ENCODE measurements around the gene ADARB2.

Gene ADARB2

DNA sequence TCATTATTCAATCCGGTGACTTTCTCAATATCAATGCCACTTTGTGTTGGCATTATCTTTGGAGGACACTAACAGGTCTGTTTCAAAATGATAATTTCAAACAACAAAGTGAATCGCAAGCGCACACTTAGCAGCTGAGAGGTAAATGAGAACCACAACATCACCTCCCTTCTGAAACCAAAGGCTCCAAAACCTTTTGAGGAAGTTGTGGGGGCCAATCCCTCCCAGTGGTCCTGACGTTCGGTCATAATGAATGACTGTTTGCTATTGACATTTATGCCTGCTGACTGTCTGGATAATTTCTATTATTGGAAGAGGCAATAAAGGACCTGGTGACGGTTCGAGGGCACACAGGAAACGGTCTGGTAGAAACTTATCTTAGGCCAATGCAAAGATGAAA, 1.8 kb downstream of the ADARB2 start:
- DNase-seq (ENCODE audit: low read depth), result no peak

DNA sequence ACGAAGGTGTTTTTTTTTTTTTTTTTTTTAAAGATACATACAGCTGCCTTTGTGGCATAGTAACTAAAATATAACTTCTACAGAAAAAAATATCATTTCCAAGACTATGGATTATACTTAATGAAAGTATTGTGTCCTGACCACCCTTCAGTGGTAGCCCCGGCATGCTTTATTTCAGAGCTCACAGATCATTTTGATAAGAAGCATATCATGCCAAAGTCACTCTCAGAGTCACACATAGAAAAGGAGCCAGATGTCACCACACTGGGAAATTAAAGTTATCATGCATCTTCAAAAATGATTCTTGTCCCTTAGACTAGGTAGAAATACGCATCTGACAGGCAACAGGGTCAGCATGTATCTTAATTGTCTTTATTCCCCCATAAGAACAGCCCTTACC, 3.0 kb downstream of the ADARB2 start:
- no peak for DNase-seq (ENCODE audit: low read depth)

DNA sequence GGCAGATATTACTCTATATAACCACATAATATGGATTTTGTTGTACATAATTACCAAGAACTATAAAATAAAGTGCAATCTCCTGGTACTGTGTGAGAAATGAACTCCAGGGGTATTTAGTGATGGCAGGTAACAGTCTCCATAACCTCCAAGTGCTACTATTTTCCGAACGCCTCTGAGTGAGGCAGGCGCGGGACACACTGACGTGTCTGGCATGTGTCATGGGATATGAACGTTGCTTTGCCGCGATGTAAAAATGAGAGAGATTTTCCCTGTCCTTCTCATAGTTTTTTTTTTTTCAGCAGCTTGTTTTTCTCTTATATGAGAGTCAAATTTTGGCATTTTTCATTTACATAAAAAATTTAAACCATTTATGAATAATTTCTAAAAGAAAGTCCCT, 3.6 kb downstream of the ADARB2 start:
- no peak for DNase-seq (ENCODE audit: low read depth)

DNA sequence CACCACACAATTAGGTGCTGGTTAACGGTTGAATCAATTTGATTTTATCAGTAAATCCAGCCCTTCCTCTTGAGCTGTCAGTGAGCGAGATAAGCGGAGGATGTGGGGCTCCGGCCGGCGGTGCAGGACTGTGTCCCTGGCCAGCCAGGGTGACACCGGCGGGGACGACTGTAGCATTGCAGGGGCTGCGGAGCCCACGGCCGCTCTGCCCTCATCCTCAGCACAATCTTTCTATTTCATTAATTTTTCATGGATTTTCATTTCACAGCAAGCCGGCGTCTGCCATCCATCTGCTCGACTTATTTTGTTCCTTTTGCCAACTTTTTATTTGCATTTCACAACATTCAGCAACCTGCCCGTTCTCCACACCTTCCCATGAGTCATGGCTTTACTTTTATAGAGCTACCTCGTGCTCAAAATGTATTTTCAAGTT, 4.7 kb downstream of the ADARB2 start:
- DNase-seq (ENCODE audit: low read depth), result no peak

DNA sequence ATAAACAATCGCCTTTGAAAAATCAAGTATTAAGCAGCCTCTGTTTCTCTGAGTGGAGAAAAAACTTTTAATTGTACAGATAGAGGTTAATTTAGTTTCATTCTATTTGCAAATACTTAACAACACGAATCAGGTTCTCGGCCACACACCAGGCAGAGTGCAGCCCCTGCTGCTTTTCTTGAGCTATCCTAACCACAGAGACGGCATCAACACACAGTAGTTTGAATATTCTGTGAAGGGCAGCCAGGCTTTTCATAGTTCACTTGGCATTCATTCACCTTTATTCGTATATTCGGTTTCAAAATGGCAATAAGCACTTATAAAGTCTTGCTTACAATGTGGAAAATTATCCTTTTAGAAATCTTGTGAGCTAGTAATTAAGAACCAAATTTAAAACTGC, 5.7 kb downstream of the ADARB2 start:
- no peak for DNase-seq (ENCODE audit: low read depth)

DNA sequence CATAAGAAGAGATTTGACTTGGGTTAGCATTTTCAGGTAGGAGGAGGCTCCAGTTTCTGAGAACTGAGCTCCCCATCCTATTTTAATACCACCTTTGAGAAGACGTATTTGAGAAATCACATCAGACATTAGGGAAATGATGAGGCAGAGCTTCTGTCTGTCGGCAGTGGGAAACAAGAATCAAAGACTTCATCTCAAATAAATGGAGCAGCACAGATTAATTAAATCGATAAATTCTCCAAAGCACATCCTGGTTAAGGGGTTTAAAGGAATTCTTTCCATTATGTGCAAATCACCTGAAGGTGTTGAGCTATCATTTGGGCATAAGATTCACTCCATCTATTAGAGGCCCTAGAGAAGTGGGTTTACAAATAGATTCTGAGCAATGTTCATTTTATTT, 7.6 kb downstream of the ADARB2 start:
- DNase-seq (ENCODE audit: low read depth), result no peak

DNA sequence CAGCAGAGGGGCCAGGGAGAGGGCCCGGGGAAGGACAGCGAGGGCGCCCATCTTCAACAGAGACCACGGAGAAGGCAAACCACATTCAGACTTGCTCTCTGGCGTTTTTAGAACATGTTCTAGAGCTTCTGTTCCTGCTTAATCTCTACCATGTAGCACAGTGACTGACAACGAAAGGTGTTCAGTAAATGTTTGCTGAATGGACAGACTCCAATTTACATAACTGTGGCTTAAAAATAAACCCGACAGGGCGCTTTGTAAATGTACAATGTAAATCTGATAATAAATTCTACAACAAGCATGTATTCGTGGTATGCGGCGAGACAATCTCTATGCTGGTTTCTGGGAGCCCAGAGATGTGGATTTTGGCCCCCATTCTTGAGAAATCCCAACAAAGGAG, 10.5 kb downstream of the ADARB2 start:
- DNase-seq (ENCODE audit: low read depth), result no peak

DNA sequence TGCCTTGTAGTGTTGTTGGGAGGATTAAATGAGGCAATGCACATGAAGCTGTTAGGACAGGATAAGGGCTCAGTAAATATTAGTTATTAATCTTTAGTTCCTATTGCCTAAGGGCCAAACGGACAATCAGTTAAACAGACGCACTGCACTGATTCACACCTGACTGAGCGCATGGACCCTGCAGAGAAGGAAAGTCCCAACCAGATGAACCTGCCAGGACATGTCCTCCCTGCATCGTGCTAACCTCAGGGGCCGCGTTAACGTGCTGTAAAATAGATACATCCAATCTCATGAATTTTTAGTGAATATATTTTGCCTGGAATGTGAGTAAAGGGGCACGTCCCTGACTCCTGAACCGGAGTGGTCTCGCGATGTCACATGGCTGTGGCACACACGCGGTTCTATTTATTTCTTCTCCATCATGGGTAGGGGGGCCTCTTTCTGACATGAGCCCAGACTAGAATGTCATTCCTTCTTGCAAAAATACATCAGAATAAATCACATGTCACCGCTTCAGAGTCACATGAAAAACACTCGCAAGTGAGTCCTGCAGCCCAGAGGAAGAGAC, 12.3 kb downstream of the ADARB2 start:
- no peak for DNase-seq (ENCODE audit: low read depth)

DNA sequence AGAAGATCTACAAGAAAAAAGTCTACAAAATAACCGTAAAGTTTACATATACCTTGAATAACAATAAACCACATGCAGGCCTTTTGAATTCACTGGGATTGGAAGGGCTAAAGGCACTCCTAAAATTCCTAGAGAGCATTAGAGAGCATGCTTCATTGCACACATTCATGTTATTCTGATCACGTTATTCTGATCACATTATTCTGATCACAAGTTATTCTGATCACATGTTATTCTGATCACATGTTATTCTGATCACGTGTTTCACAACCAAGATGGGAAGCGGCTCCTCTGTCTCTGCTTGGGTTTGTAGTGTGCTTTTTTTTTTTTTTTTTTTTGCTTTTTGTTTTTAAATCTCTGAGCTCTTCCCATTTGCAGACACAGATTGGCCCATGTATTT, 20.5 kb downstream of the ADARB2 start:
- DNase-seq (ENCODE audit: low read depth), result no peak

DNA sequence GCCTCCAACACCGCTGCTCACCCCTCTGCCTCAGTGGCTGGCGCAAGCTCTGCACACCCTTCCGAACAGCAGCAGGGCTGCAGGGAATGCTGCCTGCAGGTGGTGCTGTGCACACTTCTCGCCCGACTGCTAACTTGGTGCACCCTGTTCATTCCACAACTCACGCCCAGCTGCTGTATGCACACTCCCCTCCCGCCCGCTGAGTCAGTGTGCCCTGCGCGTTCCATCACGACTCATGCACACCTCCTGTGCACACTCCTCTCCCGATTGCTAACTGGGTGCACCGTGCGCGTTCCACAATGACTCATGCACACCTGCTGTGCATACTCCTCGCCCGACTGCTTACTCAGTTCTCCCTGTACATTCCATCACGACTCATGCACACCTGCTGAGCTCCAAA, 21.5 kb downstream of the ADARB2 start:
- DNase-seq (ENCODE audit: low read depth), result no peak

DNA sequence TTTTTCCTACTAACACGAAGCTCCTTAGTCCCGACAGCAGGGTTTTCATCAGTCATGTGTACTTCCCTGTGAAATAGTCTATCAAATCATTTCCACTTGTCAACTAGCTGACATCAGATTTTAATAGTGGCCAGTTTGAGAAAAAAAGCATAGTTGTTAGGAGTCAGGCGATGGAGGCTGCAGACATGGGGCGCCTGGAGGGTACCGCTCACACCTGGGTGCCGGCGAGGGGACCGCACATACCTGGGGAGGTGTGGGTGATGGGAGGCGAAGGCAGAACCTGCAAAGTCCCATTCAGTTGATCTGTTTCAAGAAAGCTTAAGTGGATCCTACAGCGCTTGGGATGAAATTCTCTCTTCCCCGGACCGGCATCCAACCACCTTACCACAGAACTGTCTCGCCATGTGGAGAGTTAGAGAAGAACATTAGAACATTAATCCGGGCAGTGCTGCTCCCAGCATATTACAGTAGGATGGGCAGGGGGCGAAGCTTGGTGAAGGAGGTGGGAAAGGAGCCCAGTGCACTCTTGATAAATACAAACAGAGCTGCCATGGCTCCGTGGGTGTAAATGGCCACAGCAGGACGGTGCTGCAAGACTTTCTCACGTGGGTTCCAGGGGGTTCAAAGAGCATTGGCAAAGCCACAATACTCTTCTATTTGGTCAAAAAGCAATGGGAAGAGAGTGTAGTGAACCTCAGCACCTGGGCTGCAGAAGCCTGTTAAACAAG, 24.2 kb downstream of the ADARB2 start:
- no peak for DNase-seq (ENCODE audit: low read depth)

DNA sequence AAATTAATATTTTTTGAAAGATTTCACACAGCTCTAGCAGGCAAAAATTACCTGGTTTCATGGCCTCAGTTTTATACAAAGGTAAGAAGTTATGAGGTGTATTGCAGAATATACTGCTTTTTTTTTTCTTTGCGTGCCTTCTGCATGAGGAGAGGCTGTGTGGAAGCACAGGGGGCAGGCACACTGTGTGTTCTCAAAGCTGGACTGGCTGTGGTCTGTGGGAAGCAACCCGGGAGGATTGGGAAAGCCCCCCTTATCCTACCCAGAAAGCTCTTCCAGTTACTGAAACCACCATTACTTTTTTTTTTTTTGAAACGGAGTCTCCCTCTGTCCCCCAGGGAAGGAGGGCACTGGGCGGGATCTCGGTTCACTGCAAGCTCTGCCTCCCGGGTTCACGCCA, 25.0 kb downstream of the ADARB2 start:
- no peak for DNase-seq (ENCODE audit: low read depth)

DNA sequence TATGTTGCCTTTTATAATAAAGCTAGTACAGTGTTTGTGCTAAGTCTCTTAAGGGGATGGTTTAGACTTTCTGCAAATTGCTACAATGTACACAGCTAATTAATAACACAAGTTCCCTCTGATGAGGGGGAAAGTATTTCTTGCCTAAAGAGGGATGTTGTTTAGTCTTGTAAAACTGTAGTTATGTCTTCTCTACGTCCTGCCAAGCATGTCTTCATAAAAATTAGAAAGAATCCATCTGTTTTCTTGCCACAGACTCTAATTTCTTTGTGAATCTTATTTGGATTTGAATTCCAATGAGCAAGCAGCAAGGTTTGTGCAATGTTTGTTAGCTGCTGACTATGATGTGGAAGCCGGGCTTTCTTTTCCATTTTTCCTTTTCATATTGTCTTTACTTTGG, 28.2 kb downstream of the ADARB2 start:
- DNase-seq (ENCODE audit: low read depth), result no peak

DNA sequence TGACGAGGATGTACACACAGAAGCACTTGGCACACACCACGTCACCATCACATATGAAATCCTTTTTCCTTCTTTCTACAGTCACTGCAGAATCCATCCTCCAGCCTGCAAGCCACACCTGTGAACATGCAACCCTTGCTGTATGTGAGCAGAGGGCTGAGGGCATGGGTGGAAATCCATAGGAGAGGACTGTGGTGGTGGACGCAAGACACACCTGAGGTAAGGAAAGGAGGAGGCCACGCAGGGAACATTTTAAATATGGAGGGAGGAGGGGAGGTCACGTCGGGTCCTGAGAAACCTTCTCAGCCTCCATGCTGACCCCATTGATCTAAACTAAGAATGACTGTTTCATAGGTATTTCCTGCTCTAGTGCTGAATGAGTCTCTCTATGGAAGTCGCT, 28.6 kb downstream of the ADARB2 start:
- DNase-seq (ENCODE audit: low read depth), result no peak

DNA sequence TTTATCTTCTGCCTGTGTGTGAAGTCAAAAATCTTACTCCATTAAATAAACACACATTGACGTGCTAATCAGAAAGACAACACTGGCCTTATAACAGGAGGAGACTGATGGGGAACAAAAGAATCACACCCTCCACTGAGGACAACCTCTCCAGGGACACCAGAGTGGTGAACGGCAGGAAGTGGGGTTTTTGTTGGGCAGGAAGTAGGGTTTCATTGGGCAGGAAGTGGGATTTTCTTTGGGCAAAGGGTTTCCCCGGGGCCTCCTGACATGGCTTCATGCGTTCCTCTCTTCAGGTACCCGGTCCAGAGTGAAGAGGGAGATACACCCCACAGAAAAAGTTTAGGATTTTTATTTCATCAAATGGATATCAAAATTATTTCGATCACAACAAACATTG, 30.6 kb downstream of the ADARB2 start:
- DNase-seq (ENCODE audit: low read depth), result no peak

DNA sequence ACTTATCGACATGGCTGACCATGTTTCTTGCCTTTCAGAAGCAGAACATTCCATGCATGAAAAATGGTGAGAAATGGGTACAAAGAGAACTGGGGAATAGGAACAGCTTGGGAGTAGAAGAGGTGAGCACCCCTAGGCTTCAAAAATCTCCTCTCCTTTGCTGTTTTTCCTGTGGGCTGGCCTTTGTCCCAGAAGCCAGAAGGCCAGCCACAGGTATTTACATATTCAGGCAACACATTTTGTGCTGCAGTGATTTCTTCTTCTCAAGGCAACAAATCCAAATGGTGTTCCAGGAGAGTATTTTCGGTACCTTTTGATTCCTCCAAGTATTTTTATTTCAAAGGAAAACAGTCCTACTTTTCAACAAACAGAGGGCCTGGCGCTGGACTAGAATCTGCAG, 31.1 kb downstream of the ADARB2 start:
- no peak for DNase-seq (ENCODE audit: low read depth)

DNA sequence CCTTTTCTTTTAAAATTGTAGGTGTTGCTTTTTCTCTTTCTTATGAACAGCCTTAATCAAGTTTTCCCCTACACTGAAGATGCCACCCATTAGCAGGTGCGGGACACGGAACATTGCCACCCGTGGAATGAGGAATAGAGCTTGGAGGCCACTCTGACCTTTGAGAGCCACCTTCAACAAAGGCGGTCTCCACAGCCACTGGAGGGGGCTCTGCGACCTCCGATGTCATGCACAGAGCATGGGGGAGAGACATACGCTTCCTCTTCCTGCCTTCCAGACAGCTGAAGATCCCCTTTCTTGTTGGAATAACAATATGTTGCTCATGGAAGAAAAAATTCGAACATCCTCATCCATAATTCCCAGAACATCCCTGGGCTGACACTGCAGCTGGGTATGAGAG, 39.1 kb downstream of the ADARB2 start:
- no peak for DNase-seq (ENCODE audit: low read depth)

DNA sequence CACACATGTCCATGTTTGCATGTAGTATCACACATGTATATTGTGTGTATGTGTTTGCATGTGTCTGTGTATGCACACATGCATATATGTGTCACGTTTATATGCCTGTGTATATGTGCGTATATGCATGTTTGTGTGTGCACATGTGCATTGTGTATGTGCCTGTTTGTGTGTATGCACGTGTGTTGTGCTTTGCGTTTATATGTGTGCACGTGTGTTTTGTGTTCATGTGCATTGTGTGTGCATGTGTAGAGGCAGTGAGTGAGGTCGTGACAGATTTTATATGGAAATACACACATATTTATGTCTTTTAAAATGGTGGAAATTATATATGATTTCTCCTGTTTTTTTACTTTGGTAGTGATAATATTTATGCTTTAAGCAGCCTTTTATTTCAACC, 41.2 kb downstream of the ADARB2 start:
- no peak for DNase-seq (ENCODE audit: low read depth)

DNA sequence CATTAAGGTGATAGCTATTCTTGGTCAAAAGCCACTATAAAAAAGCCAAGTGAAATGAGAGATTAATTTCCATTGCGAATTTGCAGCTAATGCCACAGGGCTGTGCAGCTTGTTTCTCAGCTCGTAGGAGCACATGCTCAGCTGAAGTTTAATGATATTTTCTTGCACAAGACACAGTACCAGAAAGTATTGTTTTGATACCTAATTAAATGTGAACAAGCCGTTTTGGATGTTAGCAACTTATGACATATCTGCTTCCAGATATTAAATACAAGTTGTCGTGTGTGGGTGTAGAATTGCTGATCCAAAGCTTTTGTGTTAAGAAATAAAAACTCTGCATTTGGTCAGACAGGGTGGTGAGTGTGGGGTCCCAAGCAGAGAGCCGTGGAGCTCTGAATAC, 47.2 kb downstream of the ADARB2 start:
- DNase-seq (ENCODE audit: low read depth), result no peak

DNA sequence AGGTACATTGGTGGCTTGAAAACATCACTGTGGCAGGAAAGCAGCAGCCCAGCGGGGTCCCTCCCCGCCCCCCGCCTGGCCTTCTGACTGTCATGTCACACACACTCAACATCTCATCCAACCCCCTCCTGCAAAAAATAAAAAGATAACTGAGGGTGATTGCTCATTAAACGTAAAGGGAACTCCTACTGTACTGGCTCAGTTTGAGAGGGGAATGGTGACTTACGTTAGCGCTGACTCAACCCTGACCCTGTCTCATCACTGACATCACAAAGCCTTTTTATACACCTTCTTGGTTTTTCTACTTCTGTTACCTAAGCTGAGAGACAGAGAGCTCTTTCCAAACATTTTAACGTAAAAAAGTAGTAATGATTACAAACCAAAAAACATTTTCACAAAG, 48.8 kb downstream of the ADARB2 start:
- DNase-seq (ENCODE audit: low read depth), result no peak

DNA sequence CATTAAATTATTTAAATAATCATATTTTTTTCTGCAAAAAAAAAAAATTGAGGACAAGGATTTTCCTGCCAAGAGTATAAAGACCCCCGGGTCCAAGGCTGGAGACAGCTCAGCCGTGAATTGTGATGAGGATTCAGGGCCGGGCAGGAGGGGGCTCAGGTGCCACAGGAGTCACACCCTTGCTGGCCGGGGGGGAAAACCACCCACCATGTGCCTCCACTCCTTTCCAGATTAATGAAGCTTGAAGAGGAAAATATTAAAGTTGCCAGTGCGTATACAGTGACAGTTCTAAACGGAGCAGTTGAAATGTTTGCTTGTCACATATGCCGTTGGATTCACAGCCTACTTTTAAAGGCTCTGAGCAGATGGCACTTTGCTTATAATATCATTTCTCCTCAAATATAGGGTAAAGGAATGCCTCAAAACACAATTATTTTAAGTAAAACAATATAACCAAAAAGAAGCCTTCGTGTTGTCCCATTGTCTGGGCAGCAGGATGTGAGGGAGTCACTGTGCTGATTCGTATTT, 49.6 kb downstream of the ADARB2 start:
- DNase-seq (ENCODE audit: low read depth), result no peak

DNA sequence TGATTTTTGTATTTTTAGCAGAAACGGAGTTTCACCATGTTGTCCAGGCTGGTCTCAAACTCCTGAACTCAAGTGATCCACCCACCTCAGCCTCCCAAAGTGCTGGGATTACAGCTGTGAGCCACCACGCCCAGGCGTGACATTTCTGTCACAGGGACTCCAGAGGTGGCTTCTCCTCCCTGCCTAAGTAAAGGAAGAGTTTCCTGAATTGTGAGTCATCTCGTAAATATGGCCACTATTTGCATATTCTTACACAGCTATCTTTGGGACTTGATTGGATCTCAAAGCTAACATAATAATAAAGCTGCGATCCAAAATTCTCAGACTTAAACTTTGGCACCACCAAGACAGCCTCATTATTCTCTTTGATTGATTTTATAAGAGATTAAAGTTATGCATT, 50.1 kb downstream of the ADARB2 start:
- DNase-seq (ENCODE audit: low read depth), result no peak

DNA sequence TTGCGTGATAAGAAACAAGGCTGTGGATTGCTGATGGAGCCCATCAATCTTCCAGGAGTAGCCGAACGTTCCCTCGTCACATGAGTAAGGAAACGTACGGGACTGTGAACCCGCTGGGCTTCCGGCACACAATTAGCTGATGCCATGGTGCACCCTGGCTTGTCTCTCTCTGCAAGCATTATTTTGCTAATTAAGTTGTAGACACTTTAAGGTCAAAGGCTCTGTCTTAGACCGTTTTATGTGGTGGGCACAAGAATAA, 50.9 kb downstream of the ADARB2 start:
- no peak for DNase-seq (ENCODE audit: low read depth)

DNA sequence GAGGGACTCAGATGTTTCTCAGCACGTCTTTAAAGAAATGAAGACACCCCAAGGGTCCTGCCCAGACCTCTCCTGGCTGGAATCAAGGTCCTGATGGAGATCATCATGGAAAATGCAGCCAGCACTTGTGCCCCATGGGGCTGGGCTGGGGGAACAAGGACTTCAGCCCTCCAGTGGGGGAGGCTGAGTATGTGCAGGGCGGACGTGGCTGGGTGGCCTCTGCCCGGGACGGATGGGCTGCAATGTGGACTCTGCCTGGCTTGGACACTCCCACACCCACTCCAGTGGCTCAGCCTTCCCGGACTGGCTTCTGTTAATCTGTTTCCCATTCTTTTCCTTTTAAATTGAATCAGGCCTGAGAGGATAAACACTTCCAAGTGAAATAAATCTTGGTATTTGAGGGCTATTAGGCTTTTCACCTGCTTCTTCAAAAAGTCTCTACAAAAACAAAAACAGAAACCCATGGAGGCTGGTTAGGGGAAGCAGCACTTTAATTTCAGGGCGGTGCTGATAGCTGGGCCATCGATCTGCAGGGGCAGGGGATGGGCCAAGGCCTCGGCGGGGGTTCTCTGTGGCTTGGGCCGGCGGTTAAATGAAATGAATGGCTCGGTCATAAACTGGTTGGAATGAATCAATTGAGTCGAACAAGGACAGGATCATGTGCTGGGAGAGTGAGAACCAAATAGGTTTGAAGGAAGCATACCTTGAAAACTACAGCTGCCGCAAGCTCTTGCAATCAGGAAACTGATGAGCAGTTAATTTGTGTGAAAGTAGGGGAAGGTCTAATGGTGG, 51.4 kb downstream of the ADARB2 start:
- DNase-seq (ENCODE audit: low read depth), result no peak
